ELF-1 (cell line): Measurements from ENCODE around the gene SELL.
"Not testable (repeated sequence)": the region's sequence is repeated elsewhere in the genome, so short reads cannot be mapped to it uniquely, and the experiment has no call there.

Source experiments
- DNase-seq: peaks from one replicate; pipeline ENCODE4 v3.0.0-alpha.2; 2016; ENCODE audit warnings: low read depth, low spot score

The SELL gene

DNA sequence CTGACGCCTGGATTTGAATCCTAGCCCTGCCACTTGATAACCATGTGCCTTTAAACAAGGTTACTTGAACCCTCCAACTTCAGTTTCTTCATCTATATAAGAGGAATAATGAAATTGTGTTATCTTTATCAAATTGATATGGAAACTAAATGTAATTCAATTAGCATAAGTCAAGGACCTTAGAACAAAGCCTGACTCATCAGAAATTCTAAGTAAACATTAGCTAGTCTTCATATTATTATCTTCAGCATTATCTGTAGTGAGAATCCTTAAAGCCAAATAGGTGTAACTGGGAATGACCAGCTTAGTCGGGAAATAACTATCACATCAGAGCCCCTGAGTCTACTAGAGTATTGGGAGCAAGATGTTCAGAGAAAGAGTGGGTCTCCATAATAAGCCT is 6.6 kb downstream of the SELL start:
- no peak for DNase-seq

DNA sequence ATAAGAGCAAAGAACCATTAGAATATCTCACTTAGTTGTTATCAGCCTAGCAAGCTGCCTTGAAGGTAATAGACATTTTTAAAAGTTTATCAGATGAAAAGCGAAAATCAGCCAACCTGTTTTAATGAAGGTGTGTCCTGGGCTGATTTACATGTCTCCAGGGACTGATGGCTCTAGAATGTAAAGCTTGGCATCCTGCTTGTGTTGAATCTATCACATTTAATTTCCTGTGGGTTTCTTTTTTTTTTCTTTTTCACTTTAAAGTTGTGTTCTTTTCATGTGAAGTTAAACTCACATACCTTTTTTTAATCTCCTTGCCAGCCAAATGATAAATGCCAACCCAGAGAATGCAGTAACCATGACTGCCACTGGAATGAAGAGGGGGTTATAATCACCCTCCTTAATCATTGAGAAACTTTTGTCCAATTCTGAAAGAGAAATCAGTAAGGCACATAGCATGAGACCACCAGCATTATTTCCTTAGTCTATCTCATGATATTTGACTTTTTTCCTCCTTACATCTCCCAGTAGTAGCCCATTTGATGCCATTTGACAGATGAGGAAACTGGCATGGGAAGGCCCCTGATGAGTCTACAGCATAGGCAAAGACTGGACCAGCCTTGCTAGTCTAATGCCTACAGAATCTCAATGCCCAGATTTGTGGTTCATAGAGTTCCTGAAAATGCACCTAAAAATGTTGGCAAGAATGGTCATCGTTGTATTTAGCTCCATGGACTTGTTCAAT is 10.0 kb downstream of the SELL start:
- no peak for DNase-seq

DNA sequence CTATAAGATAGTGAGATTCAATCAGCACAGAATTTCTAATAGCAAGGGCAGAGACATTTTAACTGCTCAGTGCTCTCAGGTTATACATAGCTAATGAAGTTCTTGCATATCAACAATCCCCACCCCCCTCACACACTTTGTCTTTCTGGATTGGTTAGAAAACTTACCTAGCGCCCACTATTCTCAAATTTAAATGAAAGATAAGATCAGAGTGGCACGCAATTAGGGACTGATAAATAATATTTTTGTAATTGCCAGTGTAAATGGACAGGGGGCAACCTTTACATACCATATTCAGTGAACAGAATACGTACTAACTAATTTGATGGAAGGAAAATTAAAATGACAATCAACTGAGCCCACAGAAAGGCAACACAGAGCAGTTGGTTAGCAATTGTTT is 11.7 kb downstream of the SELL start:
- no peak for DNase-seq

DNA sequence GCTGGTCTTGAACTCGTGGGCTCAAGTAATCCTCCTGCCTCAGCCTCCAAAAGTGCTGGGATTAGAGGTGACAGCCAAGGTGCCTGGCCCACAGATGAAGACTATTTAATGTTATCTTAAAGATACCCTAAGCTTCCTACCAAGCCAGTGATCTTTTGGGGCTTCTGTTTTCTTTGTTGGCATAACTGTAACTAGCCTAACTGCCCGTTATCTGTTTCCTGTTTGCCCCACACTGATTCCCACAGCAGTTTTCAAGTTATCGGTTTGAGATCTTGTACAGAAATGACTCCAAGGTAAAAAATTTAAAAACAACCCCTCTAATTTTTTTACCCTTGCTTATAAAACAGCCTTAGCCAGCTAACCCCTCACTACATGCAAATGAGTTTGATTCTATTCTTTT is 12.4 kb downstream of the SELL start:
- no peak for DNase-seq

DNA sequence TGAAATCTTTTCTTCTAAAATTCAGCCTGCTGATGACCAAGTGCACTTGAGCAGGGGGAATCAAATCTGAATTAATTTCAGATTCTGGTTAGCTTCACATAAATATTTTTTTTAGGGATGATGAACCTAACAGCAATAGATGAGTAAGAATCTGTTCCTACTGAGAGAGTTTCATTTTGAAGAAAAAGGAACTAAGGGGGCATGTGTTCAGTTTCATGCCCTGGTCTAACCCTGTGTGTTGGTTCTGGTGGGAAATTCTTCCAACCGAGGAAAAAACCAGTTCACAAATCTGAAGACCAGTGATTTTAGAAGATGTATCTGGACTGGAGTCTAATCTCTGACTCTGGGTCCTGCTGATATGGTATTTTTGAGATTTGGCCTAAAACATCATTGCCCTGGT is 13.7 kb downstream of the SELL start:
- DNase-seq, result no peak

DNA sequence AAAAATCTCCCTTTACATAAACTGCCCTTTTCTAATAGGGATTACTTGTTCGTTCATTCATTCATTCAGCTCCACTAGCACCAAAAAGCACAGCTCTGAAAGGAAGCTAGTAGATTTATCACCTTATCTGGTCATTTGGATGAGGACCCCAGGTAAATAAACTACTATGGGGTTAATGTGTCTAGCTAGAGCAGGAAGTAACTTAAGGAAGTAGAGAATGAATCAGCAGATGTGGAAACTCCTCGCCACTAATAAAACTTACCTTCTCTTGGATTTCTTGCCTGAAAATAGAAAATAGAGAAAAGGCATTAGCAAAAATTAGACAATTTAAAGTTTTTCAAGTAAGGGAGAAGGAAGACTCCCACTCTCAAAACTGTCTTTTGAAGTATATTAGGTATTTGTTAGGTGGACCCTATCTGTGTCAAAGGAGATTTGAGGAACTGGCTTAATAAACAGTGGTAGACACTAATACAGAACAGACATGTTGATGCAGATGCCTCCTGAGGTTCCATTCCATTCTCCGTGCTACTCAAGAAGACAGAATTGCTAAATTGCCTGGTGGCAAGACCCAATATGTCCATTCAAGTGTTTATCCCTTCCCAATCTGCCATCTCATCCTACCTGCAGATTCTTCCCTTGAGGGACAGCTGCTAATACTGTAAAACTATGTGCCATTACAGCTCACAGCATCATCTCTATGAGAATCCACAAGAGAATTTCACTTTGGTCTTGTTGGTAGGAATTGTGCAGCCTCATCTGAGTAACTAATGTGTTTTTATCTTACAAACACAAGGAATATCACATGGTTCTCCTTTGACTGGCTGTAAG is 14.9 kb downstream of the SELL start:
- DNase-seq, result no peak

DNA sequence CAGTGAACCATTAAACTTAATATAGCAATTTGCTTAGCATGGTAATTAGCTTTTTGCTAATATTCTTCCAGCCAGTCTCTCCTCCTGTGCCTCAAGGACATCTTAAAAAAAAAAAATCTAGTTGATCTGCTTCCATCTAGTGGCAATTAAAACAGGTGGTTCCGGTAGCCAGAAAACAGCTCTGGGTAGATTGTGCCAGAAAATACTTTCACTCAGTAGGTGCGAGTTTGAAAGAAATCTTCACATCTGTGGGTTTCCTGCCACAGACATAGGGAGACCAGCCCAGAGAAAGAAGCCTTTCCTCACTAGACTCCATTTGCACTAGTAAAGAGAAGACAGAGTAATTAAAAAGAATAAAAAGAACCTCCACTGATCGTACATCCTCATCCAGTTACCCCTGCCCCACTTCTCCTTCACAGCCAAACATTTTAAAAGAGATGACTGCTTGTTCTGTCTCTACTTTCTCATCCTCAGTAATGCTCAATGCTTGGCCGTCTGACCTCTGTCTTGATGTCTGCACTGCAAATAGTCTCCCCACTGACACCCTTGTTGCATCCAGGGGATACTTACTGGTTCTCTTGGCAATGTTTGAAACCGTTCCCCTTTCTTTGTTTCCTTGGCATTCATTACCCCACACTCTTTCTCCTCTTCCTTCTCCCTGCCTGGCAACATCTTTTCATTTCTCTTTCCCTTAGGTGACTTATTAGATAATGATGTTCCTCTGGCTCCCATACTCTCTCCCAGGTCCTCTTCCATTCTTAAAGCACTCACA is 16.9 kb downstream of the SELL start:
- no peak for DNase-seq

DNA sequence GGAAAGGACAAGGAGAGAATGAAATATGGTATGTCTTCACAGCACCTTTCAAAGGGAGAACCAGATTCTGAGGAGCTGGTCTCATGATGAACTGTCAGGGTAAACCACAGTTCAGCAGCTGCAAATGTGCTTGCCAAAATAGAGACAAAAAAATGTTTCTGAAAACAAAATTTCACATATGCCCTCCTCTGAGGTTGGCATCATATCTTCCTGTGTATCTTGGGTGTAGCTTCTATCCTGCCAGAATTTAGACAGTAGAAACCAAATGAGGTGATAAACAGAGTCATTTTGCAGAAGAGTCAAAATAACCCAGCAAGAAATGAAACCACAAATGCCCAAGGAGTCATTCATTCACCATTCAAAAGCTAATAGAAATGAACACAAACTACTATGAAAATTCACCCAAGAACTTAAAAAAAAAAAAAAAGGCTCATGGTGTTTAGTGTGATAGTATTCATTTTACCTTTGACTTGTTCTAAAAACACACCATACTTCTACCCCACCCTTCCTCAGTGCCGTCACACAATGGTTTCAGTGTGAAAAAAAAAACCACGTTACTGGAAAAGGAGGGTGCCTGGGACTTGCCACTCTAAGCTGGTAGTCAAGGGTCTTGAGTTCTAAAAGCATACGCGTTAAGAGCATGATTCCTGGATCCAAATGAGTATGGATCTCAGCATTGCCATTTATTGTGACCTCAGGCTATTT is 18.5 kb downstream of the SELL start:
- DNase-seq, result no peak

DNA sequence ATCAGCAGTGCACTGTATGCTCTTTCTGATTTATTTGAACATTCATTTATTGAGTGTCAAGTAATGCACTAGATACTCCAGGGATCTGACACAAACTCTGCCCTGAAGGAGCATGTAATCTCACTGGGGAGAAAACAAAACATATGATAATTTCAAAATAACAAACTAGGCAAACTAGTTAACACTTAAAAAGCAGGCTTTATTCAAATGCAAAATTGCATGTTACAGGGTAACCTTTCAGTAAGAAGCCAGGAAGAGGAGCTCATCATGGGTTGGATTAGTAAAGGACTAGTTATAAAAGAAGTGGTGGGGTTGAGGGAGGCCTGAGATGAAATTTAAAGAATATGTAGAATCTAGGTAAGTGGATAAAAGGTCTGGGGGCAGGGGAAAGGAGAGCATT is 20.9 kb downstream of the SELL start:
- no peak for DNase-seq

DNA sequence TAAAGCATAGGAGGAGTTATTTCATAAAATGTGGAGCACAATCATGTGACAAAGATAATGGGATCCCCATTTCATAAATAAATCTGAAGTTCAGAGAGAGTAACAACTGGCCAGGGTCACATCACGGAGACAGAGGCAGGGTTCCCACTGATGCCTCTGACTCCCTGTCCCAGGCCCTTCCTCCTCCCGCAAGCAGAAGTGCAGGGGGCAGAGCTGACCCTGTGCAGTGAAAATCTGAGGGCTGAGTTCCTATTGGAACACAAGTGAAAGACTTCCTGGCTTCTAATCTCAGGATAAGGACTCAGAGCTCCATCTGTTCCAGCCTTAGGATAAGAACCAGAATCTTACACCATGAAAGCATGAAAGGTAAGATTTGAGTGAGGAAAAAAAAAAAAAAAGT is 22.0 kb downstream of the SELL start:
- no peak for DNase-seq

DNA sequence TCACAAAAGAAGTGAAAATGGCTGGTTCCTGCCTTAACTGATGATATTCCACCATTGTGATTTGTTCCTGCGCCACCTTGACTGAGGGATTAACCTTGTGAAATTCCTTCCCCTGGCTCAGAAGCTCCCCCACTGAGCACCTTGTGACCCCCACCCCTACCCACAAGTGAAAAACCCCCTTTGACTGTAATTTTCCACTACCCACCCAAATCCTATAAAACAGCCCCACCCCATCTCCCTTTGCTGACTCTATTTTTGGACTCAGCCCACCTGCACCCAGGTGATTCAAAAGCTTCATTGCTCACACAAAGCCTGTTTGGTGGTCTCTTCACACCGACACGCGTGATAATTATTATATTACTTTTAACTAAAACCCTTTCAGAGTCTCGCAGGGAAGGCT is 23.0 kb downstream of the SELL start:
- DNase-seq, result not testable (repeated sequence)

DNA sequence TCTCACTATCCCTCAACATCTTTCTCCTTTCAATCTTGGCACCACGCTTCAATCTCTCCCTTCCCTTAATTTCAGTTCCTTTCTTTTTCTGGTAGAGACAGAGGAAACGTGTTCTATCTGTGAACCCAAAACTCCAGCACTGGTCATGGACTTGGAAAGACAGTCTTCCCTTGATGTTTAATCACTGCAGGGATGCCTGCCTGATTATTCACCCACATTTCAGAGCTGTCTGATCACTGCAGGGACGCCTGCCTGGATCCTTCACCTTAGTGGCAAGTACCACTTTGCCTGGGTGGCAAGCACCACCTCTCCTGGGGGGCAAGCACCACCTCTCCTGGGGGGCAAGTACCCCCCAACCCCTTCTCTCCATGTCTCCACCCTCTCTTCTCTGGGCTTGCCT is 27.8 kb downstream of the SELL start:
- DNase-seq, result no peak

DNA sequence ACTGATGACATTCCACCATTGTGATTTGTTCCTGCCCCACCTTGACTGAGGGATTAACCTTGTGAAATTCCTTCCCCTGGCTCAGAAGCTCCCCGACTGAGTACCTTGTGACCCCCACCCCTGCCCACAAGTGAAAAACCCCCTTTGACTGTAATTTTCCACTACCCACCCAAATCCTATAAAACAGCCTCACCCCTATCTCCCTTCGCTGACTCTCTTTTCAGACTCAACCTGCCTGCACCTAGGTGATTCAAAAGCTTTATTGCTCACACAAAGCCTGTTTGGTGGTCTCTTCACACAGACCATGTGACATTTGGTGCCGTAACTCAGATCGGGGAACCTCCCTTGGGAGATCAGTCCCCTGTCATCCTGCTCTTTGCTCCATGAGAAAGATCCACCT is 28.3 kb downstream of the SELL start:
- not testable (repeated sequence) for DNase-seq

DNA sequence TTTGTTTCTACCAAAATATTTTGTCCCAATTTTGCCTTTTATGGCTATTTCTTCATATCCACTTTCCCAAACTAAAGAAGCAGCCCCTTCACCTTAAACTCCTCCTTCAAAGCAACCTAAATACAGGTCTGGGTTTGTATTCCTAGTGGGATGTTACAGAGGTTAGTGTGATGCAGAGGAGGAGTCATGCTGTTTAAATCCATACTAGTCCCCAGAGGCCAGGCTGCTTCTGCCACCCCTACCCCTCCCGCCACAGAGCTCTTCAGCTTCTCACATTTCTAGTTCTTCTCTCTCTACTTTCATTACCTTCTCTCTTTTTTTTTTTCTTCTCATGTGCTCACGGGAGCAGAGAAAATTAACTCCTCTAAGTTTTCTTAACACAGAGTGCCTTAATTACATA is 29.3 kb downstream of the SELL start:
- DNase-seq, result peak; percentile 23

DNA sequence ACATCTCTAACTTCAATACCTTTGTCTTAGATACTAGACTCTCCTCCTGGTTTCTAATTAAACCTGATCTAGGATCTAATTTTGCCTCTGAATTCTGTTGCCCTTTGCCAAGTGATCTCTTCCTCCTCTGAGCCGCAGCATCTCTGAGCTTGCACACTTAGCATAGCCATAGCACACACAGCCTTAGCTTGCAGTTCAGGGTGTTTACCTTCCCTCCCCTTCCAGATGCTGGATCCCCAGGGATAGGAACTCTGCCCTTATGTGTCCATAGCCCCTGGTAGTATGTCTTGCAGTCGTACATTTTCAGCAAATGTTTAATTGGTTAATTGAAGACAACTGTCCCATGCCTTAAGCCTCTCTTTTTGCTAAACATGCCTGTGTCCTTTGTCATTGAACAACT is 30.3 kb downstream of the SELL start:
- DNase-seq, result no peak

DNA sequence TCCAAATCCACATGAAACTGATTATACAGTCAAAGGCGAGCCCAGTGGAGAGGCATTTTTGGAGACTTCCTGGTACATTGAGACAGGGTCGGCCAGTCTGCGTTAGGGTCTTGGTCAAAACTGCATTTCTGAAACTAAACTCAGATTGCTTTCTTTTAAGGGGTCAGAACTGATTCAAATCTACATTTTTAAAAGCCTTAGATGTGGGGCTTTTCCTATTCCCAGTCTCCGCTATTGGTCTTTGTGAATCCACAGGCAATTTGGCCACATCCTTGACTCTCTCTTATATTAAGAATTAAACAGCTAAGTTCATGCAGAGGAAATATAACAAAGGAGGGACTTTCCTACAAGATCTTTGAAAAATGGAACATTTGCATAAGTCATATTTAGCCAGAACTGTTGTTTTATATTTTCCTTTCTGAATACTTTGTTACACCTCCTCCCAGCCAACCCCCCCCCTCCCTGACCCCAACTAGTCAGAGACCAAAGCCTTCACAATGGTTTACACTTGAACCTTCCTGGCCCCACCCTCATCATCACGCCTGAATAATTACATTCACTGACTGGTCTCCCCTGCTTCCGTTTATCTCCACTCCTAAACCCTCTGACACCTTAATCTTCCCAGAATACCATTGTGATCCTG is 30.9 kb downstream of the SELL start:
- no peak for DNase-seq

DNA sequence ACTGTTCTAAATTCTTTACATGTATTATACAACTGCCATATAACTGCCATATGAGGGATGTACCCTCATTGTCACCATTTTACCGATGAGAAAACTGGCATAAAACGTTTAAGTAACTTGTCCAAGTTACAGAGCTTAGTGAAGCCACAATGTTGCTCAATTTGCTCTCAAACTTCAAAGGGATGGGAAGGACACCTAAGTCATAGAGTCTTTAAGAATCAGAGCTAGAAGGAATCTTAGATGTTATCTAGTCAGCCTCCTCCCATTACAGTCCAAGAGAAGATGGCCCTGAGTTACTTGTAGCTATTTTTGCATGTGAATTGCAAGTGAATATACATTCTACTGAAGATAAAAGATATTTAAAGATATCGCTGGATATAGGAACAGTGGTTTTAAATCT is 31.7 kb downstream of the SELL start:
- no peak for DNase-seq

DNA sequence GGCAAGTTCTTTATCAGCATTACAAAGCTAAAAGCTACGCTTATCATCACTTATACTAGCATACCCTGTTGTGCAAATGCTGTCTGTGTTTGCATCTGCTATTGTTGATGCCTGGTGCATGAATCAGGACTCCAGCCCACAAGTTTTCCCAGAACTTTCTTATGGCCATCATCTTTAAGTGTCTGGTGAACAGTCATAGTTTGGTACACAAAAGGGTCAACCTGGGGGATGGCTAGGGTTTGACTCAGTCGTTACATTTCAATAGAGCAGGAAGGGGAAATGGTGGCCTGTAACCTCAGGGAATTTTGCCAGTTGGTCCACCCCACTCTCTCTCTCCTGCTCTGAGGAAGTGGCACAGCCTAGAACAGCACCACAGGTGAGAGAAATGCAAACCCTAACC is 35.4 kb downstream of the SELL start:
- no peak for DNase-seq

DNA sequence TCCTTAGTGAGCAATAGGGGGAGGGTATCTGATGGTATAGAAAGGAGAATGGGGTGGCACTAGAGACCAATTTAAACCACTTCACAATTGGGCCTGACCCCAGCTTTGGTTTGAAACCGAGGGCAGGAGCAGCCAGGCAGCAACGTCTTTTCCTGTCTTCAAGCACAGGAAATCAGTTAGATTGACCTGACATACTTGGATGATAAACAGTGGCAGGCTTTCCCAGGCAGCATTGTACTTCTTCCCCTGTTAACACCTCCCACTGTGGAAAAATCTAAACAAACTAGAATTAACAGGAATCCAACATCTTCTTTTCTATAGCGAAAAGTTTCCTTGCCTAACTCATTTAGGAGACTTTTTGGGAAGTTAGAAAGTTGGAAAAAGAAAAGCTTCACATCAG is 40.6 kb downstream of the SELL start:
- no peak for DNase-seq

DNA sequence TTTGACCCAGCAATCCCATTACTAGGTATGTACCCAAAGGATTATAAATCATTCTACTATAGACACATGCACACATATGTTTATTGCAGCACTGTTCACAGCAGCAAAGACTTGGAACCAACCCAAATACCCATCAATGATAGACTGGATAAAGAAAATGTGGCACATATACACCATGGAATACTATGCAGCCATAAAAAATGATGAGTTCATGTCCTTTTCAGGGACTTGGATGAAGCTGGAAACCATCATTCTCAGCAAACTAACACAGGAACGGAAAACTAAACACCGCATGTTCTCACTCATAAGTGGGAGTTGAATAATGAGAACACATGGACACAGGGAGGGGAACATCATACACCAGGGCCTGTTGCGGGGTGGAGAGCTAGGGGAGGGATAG is 41.2 kb downstream of the SELL start:
- not testable (repeated sequence) for DNase-seq
